ENCODE measurements around the gene SRC. TPM values are rescaled to one million over a fixed set of nuclear protein-coding genes. Genes with fewer than 3 reads are reported as not detected.
A peak's percentile ranks its signal among the peaks of the same experiment; 100 is the strongest.

Gene SRC
- total RNA-seq, 1 donor from 2014 or later = 72.7 TPM

GRCh38 chr20:37362231-37362792 is 16.4 kb downstream of the SRC start:
- POLR2A ChIA-PET = interaction anchor here (0.6 to 2.2 kb wide), 4 partner anchors 11 to 17 kb away, joined by 3 to 10 read pairs (median 6); partner anchors contain the start of gene SRC

DNA sequence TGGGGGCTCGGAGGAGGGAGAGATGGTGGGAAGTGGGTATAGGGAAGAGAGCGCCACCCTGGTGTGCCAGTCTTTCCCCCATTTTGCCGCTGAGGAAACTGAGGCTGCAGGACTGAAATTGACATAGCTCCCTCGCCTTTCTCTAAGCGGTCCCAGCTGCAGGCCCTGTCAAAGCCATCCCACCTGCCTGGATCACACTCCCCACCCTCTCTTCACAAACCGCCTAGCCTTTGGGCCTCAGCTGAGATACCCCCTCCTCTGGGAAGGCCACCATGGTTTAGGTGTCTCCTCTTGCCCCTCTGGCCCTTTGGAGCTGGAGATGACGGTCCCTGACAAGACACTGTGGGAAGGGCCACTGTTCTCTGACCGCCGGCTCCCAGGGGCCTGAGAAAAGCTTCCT is 16.9 kb downstream of the SRC start:
- Mint-ChIP-seq H3K36me3 (ENCODE audit: low read depth) (peaks cover 15% of the 10 kb centered on the region), H3K4me3 (no peak overlapping the region), H3K27me3 (no peaks in the 10 kb centered on the region), H3K4me1 (peaks cover 40% of the 10 kb centered on the region), H3K9me3 (peaks cover 3% of the 10 kb centered on the region), H3K27ac (no peak overlapping the region)
- no peak for TF ChIP-seq CTCF (IDR thresholded peaks at IDR 0.05)
- no peak for ATAC-seq (ENCODE audit: low read depth)
- intact Hi-C loops (cut with micrococcal nuclease) = no loop called here
- CTCF ChIA-PET = no interaction called here
- DNase-seq = no peak
- POLR2A ChIA-PET = interaction anchor here (1.2 to 2.2 kb wide), 3 partner anchors 11 to 16 kb away, joined by 3 to 6 read pairs (median 5); partner anchors contain the start of gene SRC

More at GRCh38 chr20:37362231-37362792, 16.4 kb downstream of the SRC start:
- TF ChIP-seq CTCF (IDR thresholded peaks at IDR 0.05) = no peak
- ATAC-seq (ENCODE audit: low read depth) = no peak
- DNase-seq = no peak
- H3K9me3 Mint-ChIP-seq = peaks cover 3% of the 10 kb centered on the region
- intact Hi-C loops (cut with micrococcal nuclease) = no loop called here
- CTCF ChIA-PET = no interaction called here
- H3K27me3 Mint-ChIP-seq = no peaks in the 10 kb centered on the region
- H3K4me3 Mint-ChIP-seq = no peak overlapping the region
- peaks cover 18% of the 10 kb centered on the region for H3K36me3 Mint-ChIP-seq (ENCODE audit: low read depth)
- peaks cover 40% of the 10 kb centered on the region for H3K4me1 Mint-ChIP-seq
- no peak overlapping the region for H3K27ac Mint-ChIP-seq

- POLR2A ChIA-PET = interaction anchor here (1.2 to 2.2 kb wide), 3 partner anchors 12 to 17 kb away, joined by 3 to 6 read pairs (median 5); partner anchors contain the start of gene SRC
- DNase-seq = no peak
- H3K4me1 Mint-ChIP-seq = peaks cover 40% of the 10 kb centered on the region
- ATAC-seq (ENCODE audit: low read depth) = no peak
- intact Hi-C loops (cut with micrococcal nuclease) = loop anchor here (2.0 kb wide), 1 partner anchor 13 kb away; no protein-coding TSS in a partner anchor
- no peak overlapping the region for H3K27ac Mint-ChIP-seq
- peaks cover 3% of the 10 kb centered on the region for H3K9me3 Mint-ChIP-seq
- no peak for TF ChIP-seq CTCF (IDR thresholded peaks at IDR 0.05)
- H3K36me3 Mint-ChIP-seq (ENCODE audit: low read depth) = peaks cover 15% of the 10 kb centered on the region
- CTCF ChIA-PET = no interaction called here
- no peak overlapping the region for H3K4me3 Mint-ChIP-seq
- H3K27me3 Mint-ChIP-seq = no peaks in the 10 kb centered on the region
Measured at GRCh38 chr20:37363221-37364012, 17.5 kb downstream of the SRC start.

GRCh38 chr20:37364013-37364926 is 18.3 kb downstream of the SRC start:
- Mint-ChIP-seq H3K27me3 (no peaks in the 10 kb centered on the region), H3K36me3 (ENCODE audit: low read depth) (peaks cover 16% of the 10 kb centered on the region), H3K4me1 (peaks cover 43% of the 10 kb centered on the region), H3K9me3 (peaks cover 3% of the 10 kb centered on the region), H3K4me3 (no peak overlapping the region), H3K27ac (peak overlapping the region; percentile 18)
- CTCF ChIA-PET = interaction anchor here (1.0 to 3.2 kb wide), 3 partner anchors 87 to 162 kb away, joined by 3 to 18 read pairs (median 4); no protein-coding TSS in a partner anchor
- ATAC-seq (ENCODE audit: low read depth) = no peak
- POLR2A ChIA-PET = interaction anchor here (0.6 to 1.7 kb wide), 3 partner anchors 69 to 99 kb away, joined by 3 to 11 read pairs (median 4); no protein-coding TSS in a partner anchor
- intact Hi-C loops (cut with micrococcal nuclease) = loop anchor here (2.0 kb wide), 1 partner anchor 13 kb away; no protein-coding TSS in a partner anchor
- no peak for TF ChIP-seq CTCF (IDR thresholded peaks at IDR 0.05)
- DNase-seq = no peak
